Glomerular visceral epithelial cell (primary cell): Measurements from ENCODE around the gene RAI14.
A peak's percentile ranks its signal among the peaks of the same experiment; 100 is the strongest.
"Not testable (repeated sequence)": the region's sequence is repeated elsewhere in the genome, so short reads cannot be mapped to it uniquely, and the experiment has no call there.

Source experiments
- DNase-seq: peaks from one replicate; pipeline ENCODE4 v3.0.0-alpha.2; 2016; ENCODE audit errors: extremely low spot score

The RAI14 gene

GRCh38 chr5:34770486-34770885 is 114.4 kb downstream of the RAI14 start:
- DNase-seq, result no peak

- no peak for DNase-seq
Measured at GRCh38 chr5:34771076-34771475, 114.9 kb downstream of the RAI14 start.

- no peak for DNase-seq
Measured at GRCh38 chr5:34772267-34773098, 116.4 kb downstream of the RAI14 start.

GRCh38 chr5:34774139-34774538 is 118.0 kb downstream of the RAI14 start:
- no peak for DNase-seq

- not testable (repeated sequence) for DNase-seq
Measured at GRCh38 chr5:34774678-34775077, 118.5 kb downstream of the RAI14 start.

- no peak for DNase-seq
Measured at GRCh38 chr5:34775886-34776285, 119.8 kb downstream of the RAI14 start.

- no peak for DNase-seq
Measured at GRCh38 chr5:34778091-34778850, 122.1 kb downstream of the RAI14 start.

- DNase-seq, result not testable (repeated sequence)
Measured at GRCh38 chr5:34783892-34784291, 127.8 kb downstream of the RAI14 start.

- DNase-seq, result no peak
Measured at GRCh38 chr5:34787035-34787434, 130.9 kb downstream of the RAI14 start.

- peak; percentile 51 for DNase-seq
Measured at GRCh38 chr5:34789021-34789531, 132.9 kb downstream of the RAI14 start.

- DNase-seq, result no peak
Measured at GRCh38 chr5:34789639-34790038, 133.5 kb downstream of the RAI14 start.

- no peak for DNase-seq
Measured at GRCh38 chr5:34790069-34790468, 133.9 kb downstream of the RAI14 start.

- no peak for DNase-seq
Measured at GRCh38 chr5:34791761-34792244, 135.7 kb downstream of the RAI14 start.

- no peak for DNase-seq
Measured at GRCh38 chr5:34802834-34803563, 146.9 kb downstream of the RAI14 start.

GRCh38 chr5:34803974-34804732 is 148.0 kb downstream of the RAI14 start:
- DNase-seq, result no peak

- no peak for DNase-seq
Measured at GRCh38 chr5:34804913-34805312, 148.8 kb downstream of the RAI14 start.

- DNase-seq, result no peak
Measured at GRCh38 chr5:34806532-34806931, 150.4 kb downstream of the RAI14 start.

GRCh38 chr5:34811706-34812105 is 155.6 kb downstream of the RAI14 start:
- no peak for DNase-seq

- DNase-seq, result no peak
Measured at GRCh38 chr5:34813509-34813908, 157.4 kb downstream of the RAI14 start.

- DNase-seq, result peak; percentile 83
Measured at GRCh38 chr5:34817558-34818351, 161.6 kb downstream of the RAI14 start.
